Measurements from ENCODE around the gene GOLIM4.

GRCh38 chr3:168138421-168138820 lies 42.7 kb upstream of the GOLIM4 start:
- TF ChIP-seq, protein P1, sequence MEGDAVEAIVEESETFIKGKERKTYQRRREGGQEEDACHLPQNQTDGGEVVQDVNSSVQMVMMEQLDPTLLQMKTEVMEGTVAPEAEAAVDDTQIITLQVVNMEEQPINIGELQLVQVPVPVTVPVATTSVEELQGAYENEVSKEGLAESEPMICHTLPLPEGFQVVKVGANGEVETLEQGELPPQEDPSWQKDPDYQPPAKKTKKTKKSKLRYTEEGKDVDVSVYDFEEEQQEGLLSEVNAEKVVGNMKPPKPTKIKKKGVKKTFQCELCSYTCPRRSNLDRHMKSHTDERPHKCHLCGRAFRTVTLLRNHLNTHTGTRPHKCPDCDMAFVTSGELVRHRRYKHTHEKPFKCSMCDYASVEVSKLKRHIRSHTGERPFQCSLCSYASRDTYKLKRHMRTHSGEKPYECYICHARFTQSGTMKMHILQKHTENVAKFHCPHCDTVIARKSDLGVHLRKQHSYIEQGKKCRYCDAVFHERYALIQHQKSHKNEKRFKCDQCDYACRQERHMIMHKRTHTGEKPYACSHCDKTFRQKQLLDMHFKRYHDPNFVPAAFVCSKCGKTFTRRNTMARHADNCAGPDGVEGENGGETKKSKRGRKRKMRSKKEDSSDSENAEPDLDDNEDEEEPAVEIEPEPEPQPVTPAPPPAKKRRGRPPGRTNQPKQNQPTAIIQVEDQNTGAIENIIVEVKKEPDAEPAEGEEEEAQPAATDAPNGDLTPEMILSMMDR (conservative IDR thresholded peaks at IDR 0.05; ENCODE audit: low read depth, low read length): no peak
- TF ChIP-seq EZH2 (IDR thresholded peaks at IDR 0.05; ENCODE audit: borderline replicate concordance, low read depth, low read length, poor library complexity, severe bottlenecking): no peak

All from A673 (cell line).